GM19397 (cell line): Measurements from ENCODE around the gene SOBP.

Source experiments
- ATAC-seq: cut with Tn5 transposase; IDR thresholded peaks from one replicate; pipeline ENCODE4 v1.9.1; 2021; ENCODE audit warnings: mild to moderate bottlenecking, moderate library complexity; ENCODE audit not compliant: unreplicated experiment

Gene SOBP

GRCh38 chr6:107582086-107582485, 92.2 kb downstream of the SOBP start:
- ATAC-seq = no peak

GRCh38 chr6:107584726-107585125, 94.8 kb downstream of the SOBP start:
- ATAC-seq = no peak

GRCh38 chr6:107585815-107586435, 96.0 kb downstream of the SOBP start:
- ATAC-seq = no peak

- no peak for ATAC-seq
Measured at GRCh38 chr6:107587451-107587850, 97.5 kb downstream of the SOBP start.

GRCh38 chr6:107589199-107589598, 99.3 kb downstream of the SOBP start:
- ATAC-seq = no peak

- no peak for ATAC-seq
Measured at GRCh38 chr6:107589934-107590333, 100.0 kb downstream of the SOBP start.

- ATAC-seq = no peak
Measured at GRCh38 chr6:107590378-107590777, 100.5 kb downstream of the SOBP start.

GRCh38 chr6:107591346-107591745, 101.4 kb downstream of the SOBP start:
- no peak for ATAC-seq

- no peak for ATAC-seq
Measured at GRCh38 chr6:107592806-107593205, 102.9 kb downstream of the SOBP start.

- no peak for ATAC-seq
Measured at GRCh38 chr6:107594736-107595135, 104.8 kb downstream of the SOBP start.

GRCh38 chr6:107598091-107598490, 108.2 kb downstream of the SOBP start:
- ATAC-seq = no peak

GRCh38 chr6:107599043-107599442, 109.1 kb downstream of the SOBP start:
- ATAC-seq = no peak

- no peak for ATAC-seq
Measured at GRCh38 chr6:107600121-107600520, 110.2 kb downstream of the SOBP start.

GRCh38 chr6:107600936-107601335, 111.0 kb downstream of the SOBP start:
- ATAC-seq = no peak

- ATAC-seq = no peak
Measured at GRCh38 chr6:107601406-107601805, 111.5 kb downstream of the SOBP start.

GRCh38 chr6:107602321-107603005, 112.5 kb downstream of the SOBP start:
- no peak for ATAC-seq

- ATAC-seq = no peak
Measured at GRCh38 chr6:107603006-107603370, 113.1 kb downstream of the SOBP start.

GRCh38 chr6:107604549-107604948, 114.6 kb downstream of the SOBP start:
- ATAC-seq = no peak

- no peak for ATAC-seq
Measured at GRCh38 chr6:107606407-107606806, 116.5 kb downstream of the SOBP start.

- no peak for ATAC-seq
Measured at GRCh38 chr6:107607116-107607515, 117.2 kb downstream of the SOBP start.

GRCh38 chr6:107611094-107611810, 121.3 kb downstream of the SOBP start:
- no peak for ATAC-seq

- ATAC-seq = no peak
Measured at GRCh38 chr6:107612762-107613415, 123.0 kb downstream of the SOBP start.
